Astrocyte (in vitro differentiated cells and primary cell): ENCODE measurements around the gene DOCK10.

Source experiments
- EZH2 ChIP-seq: IDR thresholded peaks from 2 replicates; pipeline ENCODE4 v1.6.1; 2012; ENCODE audit warnings: mild to moderate bottlenecking, low read length, inconsistent platforms; ENCODE audit not compliant: insufficient read depth
- TF ChIP-seq, protein P1 (sequence below): IDR thresholded peaks from 2 replicates; pipeline ENCODE4 v1.5.1; 2011; ENCODE audit warnings: low read depth, mild to moderate bottlenecking, inconsistent platforms, low read length, moderate library complexity; ENCODE audit not compliant: insufficient read depth

DNA sequence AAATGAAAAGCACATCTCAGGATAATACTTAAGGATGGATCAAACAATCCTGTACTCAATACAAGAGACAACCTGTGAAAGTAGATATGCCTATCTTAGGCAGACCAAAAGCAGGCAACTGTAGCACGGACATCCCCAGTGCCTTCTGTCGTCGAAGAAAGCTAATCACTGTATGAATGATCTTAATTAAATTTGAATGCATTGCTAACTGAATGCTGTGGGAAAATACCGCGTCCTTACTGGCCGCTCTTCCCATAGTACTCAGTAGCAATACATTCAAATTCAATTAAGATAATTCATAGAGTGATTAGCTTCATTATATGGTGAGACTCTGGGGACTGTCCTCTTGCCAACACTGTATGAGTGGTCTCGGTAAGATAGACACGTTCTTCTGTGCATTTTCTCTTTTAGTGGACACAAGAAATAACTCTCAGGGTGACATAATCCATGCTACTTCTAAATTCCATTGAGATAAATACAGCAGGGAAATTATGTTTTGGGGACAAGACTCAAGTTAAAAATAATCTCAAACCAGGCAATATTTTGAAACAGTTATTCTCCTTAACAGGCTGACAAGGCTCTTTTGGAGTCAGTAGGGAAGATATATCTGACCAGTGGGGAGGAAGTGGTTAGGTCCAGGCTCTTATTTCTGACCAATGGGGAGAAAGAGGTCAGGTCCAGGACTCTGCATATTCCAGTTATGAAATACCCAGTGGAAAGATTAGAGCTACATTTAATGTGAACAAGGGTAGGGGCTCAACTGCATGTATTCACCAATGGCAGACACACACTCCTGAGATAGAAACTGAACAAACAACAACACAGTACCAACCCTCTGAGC, 97.3 kb downstream of the DOCK10 start:
- TF ChIP-seq, protein P1, sequence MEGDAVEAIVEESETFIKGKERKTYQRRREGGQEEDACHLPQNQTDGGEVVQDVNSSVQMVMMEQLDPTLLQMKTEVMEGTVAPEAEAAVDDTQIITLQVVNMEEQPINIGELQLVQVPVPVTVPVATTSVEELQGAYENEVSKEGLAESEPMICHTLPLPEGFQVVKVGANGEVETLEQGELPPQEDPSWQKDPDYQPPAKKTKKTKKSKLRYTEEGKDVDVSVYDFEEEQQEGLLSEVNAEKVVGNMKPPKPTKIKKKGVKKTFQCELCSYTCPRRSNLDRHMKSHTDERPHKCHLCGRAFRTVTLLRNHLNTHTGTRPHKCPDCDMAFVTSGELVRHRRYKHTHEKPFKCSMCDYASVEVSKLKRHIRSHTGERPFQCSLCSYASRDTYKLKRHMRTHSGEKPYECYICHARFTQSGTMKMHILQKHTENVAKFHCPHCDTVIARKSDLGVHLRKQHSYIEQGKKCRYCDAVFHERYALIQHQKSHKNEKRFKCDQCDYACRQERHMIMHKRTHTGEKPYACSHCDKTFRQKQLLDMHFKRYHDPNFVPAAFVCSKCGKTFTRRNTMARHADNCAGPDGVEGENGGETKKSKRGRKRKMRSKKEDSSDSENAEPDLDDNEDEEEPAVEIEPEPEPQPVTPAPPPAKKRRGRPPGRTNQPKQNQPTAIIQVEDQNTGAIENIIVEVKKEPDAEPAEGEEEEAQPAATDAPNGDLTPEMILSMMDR: no peak
- TF ChIP-seq EZH2: no peak
